ENCODE data around the gene FOLR3. TPM values are rescaled to one million over a fixed set of nuclear protein-coding genes. Genes with fewer than 3 reads are reported as not detected.
A peak's percentile ranks its signal among the peaks of the same experiment; 100 is the strongest.

The FOLR3 gene
- total and polyA plus RNA-seq, 9 of the 15 experiments (the other 6 are each of a cell fraction or from before 2014, with no cell fraction given) = not detected

GRCh38 chr11:72112143-72112977, 23.2 kb upstream of the FOLR3 start, which contains the start of gene ANAPC15 (continued):
- TF ChIP-seq ARID3A (IDR thresholded peaks at IDR 0.05; ENCODE audit: borderline replicate concordance, low read depth, low read length) (peak; percentile 33; the same call in 1 of the 2 replicates), ZBTB8A (IDR thresholded peaks at IDR 0.05; ENCODE audit: partially characterized antibody) (no peak), ZHX1 (conservative IDR thresholded peaks at IDR 0.05; ENCODE audit: low read length) (no peak), FOXK2 (conservative IDR thresholded peaks at IDR 0.05 in 1 of 2, IDR thresholded peaks at IDR 0.05 in 1 of 2; ENCODE audit: low read depth in 2 of 2) (peak; percentile 80 to 88), TBP (optimal IDR thresholded peaks at IDR 0.05; ENCODE audit: low read depth, low read length) (peak; percentile 75), KLF6 (CRISPR knock-in tag; IDR thresholded peaks at IDR 0.05; ENCODE audit: borderline replicate concordance) (peak; percentile 86), IFI16 (CRISPR knock-in tag; IDR thresholded peaks at IDR 0.05) (no peak), NCOA4 (IDR thresholded peaks at IDR 0.05; ENCODE audit: partially characterized antibody) (no peak), MLLT1 (IDR thresholded peaks at IDR 0.05) (0 out of 4 replicates have a peak, but pooled peaks of 1 of the 2 experiments have one; percentile 50), MIER1 (IDR thresholded peaks at IDR 0.05; ENCODE audit: low read depth) (no peak), TBL1XR1 (IDR thresholded peaks at IDR 0.05; ENCODE audit: low read length in 2 of 2) (0 out of 4 replicates have a peak, but pooled peaks of 1 of the 2 experiments have one; percentile 10), CBX1 (IDR thresholded peaks at IDR 0.05; ENCODE audit: low read depth) (no peak), CHD2 (IDR thresholded peaks at IDR 0.05; ENCODE audit: low read depth, low read length) (peak; percentile 56; the same call in 1 of the 2 replicates), ZBTB26 (CRISPR knock-in tag; IDR thresholded peaks at IDR 0.05) (0 out of 2 replicates have a peak, but pooled peaks have one; percentile 37), HNRNPLL (IDR thresholded peaks at IDR 0.05; ENCODE audit: low read depth, low read length, poor library complexity, severe bottlenecking) (peak; percentile 42), POLR2AphosphoS2 (IDR thresholded peaks at IDR 0.05; ENCODE audit: low read length) (peak; percentile 57; the same call in 1 of the 2 replicates)
